HG03139 (cell line): ENCODE measurements around the gene C11orf98.
A peak's percentile ranks its signal among the peaks of the same experiment; 100 is the strongest.
"Not testable (repeated sequence)": the region's sequence is repeated elsewhere in the genome, so short reads cannot be mapped to it uniquely, and the experiment has no call there.

Experiments
- ATAC-seq: cut with Tn5 transposase; IDR thresholded peaks from one replicate; pipeline ENCODE4 v1.9.1; 2021; ENCODE audit not compliant: unreplicated experiment

The C11orf98 gene

GRCh38 chr11:62687508-62688396, 22.7 kb upstream of the C11orf98 start:
- no peak for ATAC-seq

GRCh38 chr11:62682518-62682917, 17.5 kb upstream of the C11orf98 start:
- no peak for ATAC-seq

GRCh38 chr11:62680825-62681240, 15.8 kb upstream of the C11orf98 start:
- no peak for ATAC-seq

GRCh38 chr11:62678770-62679696, 14.0 kb upstream of the C11orf98 start, which contains the start of gene UBXN1:
TSS of gene UBXN1 (minus strand) at chr11:62679073. CDS start at chr11:62678923, 150 bp downstream.
- ATAC-seq = peak; percentile 68

- ATAC-seq = no peak
Measured at GRCh38 chr11:62678433-62678769, 13.4 kb upstream of the C11orf98 start.

GRCh38 chr11:62677714-62678113, 12.7 kb upstream of the C11orf98 start:
- ATAC-seq = no peak

- no peak for ATAC-seq
Measured at GRCh38 chr11:62677156-62677555, 12.1 kb upstream of the C11orf98 start.

- ATAC-seq = no peak
Measured at GRCh38 chr11:62676698-62677097, 11.7 kb upstream of the C11orf98 start.

GRCh38 chr11:62675415-62675814, 10.4 kb upstream of the C11orf98 start:
- ATAC-seq = not testable (repeated sequence)

GRCh38 chr11:62673196-62673525, 8.2 kb upstream of the C11orf98 start:
- ATAC-seq = no peak

GRCh38 chr11:62671608-62672389, 6.8 kb upstream of the C11orf98 start, which contains the start of the genes LBHD1 and UQCC3:
TSS of gene LBHD1 (minus strand) at chr11:62672267. CDS start at chr11:62670031, 2,236 bp downstream.
TSS of gene UQCC3 (plus strand) at chr11:62671673. CDS start at chr11:62671746, 73 bp downstream.
- ATAC-seq = peak; percentile 46

- no peak for ATAC-seq
Measured at GRCh38 chr11:62671236-62671607, 6.2 kb upstream of the C11orf98 start.

- ATAC-seq = no peak
Measured at GRCh38 chr11:62669420-62670161, 4.6 kb upstream of the C11orf98 start.

GRCh38 chr11:62667460-62667859, 2.5 kb upstream of the C11orf98 start:
- ATAC-seq = no peak

- ATAC-seq = no peak
Measured at GRCh38 chr11:62666259-62666926, 1.4 kb upstream of the C11orf98 start.

- peak; percentile 12 for ATAC-seq
Measured at GRCh38 chr11:62665599-62666258, 719 bp upstream of the C11orf98 start.

- peak; percentile 16 for ATAC-seq
Measured at GRCh38 chr11:62664405-62665074, 470 bp downstream of the C11orf98 start.

GRCh38 chr11:62656796-62657429, 8.1 kb downstream of the C11orf98 start:
- ATAC-seq = no peak
